ENCODE data around the gene SMIM21. TPM values are rescaled to one million over a fixed set of nuclear protein-coding genes. Genes with fewer than 3 reads are reported as not detected.

SMIM21 gene
- total RNA-seq, 1 donor from 2014 or later: not detected

DNA sequence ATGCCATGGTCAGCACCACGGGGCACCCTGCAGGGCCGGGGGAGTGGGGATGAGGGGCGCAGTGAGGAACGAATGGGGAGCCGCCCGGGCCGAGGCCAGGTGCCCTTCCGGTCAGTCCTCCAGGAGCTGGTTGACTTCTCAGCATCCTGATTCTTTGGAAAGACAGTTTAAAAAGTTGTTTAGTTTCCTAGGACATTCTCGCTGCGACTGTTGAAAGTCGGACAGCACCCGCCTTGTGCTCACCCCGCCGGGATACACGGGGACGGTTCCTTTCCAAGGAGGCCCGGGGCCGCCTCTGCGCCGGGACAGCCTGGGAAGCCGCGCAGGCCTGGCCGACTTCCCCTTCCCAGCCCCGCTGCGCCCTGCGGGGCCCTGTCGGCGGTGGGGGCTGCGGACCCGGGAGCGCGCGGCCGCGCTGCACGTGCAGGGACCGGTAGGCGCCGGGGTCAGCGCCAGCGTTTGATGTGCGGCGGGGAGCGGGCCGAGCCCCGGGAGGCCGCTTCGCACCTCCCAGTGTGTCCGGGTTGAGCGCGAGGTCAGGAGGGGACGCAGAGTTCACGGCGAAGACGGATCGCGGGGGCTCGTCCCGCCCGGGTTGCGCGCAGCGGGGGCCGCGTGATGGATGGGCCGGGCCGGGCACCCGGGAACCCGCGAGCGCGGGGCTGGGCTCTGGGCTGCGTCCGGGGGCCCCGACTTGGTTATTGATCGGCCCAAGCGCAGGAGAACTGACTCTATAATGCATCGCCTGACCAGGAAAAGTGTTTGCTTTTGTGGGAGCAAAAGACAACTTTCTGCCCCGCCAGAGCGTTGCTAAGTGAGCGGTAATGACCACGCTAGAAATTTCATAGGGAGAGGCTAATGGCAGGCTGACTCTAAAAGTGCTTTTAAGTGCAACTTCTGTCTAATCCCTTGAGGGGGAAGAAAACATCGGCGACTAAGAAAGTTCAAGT is 28.0 kb upstream of the SMIM21 start:
- no peaks in the 10 kb centered on the region for H3K36me3 Mint-ChIP-seq (ENCODE audit: low read depth)
- H3K4me1 Mint-ChIP-seq (ENCODE audit: low read depth): no peaks in the 10 kb centered on the region
- intact Hi-C loops (cut with micrococcal nuclease): no loop called here
- no peak overlapping the region for H3K4me3 Mint-ChIP-seq (ENCODE audit: low read depth)
- peaks cover 50% of the 10 kb centered on the region for H3K27me3 Mint-ChIP-seq (ENCODE audit: low read depth)
- no peak overlapping the region for H3K27ac Mint-ChIP-seq
- no peak for DNase-seq (ENCODE audit: low spot score)
- peaks cover 9% of the 10 kb centered on the region for H3K9me3 Mint-ChIP-seq

DNA sequence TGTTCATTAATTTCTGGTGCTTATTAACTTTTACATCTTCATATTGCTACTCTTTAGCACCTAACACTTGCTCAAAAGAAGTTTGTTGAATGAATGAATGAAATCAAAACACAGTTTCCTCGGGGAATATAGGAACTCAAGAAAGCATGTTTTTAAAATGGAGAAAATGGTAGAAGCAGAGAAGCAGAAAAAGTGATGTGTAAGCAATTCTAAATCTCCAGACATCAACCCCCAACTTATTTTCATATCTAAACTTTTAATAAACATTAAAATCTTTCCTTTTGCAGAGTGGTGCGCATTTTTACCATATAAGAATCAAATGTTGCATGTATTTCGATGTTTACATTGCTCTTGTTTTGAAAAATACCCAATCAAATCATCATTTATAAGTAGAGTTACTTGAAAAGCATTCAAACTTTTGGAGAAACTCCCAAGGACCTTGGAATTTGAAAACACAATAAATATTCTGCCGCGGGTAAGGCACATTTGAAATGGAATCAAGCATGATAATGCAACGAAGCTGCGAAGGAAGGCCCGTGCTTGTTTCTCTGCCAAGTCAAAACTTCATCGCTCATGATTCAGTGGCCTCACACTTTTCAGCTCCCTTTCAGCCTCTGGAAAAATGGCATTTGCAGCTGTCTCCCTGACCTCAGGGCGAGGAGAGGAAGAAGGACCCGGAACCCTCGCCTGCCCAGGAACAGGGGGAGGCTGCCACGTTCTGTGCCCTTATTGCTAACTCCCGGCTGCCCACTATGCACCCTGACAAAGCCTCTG is 26.7 kb upstream of the SMIM21 start:
- Mint-ChIP-seq H3K9me3 (peaks cover 9% of the 10 kb centered on the region), H3K27me3 (ENCODE audit: low read depth) (peaks cover 46% of the 10 kb centered on the region), H3K27ac (no peak overlapping the region), H3K4me1 (ENCODE audit: low read depth) (no peaks in the 10 kb centered on the region), H3K4me3 (ENCODE audit: low read depth) (no peak overlapping the region), H3K36me3 (ENCODE audit: low read depth) (no peaks in the 10 kb centered on the region)
- no peak for DNase-seq (ENCODE audit: low spot score)
- intact Hi-C loops (cut with micrococcal nuclease): no loop called here

DNA sequence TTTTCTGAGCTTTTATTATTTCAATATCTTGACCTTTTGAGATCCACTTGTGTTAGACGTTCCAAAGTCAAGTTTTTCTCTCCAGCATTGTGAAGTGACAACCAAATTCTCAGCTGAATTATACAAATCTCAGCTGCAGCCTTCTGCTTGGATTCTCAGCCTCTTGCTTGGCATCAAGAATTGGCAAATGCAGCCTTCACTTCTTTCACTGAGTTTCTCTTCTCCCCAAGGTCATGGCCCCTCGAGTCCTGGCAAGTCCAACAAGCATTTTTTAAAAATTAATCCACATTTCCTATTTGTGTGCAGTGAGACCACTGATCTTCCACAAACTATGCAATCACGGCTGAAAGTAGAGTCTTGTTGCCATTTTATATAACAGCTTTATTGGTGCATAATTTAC is 23.4 kb upstream of the SMIM21 start:
- no peaks in the 10 kb centered on the region for H3K4me1 Mint-ChIP-seq (ENCODE audit: low read depth)
- intact Hi-C loops (cut with micrococcal nuclease): no loop called here
- no peak overlapping the region for H3K4me3 Mint-ChIP-seq (ENCODE audit: low read depth)
- no peaks in the 10 kb centered on the region for H3K9me3 Mint-ChIP-seq
- no peak overlapping the region for H3K27ac Mint-ChIP-seq
- H3K27me3 Mint-ChIP-seq (ENCODE audit: low read depth): peaks cover 34% of the 10 kb centered on the region
- H3K36me3 Mint-ChIP-seq (ENCODE audit: low read depth): no peaks in the 10 kb centered on the region
- no peak for DNase-seq (ENCODE audit: low spot score)

DNA sequence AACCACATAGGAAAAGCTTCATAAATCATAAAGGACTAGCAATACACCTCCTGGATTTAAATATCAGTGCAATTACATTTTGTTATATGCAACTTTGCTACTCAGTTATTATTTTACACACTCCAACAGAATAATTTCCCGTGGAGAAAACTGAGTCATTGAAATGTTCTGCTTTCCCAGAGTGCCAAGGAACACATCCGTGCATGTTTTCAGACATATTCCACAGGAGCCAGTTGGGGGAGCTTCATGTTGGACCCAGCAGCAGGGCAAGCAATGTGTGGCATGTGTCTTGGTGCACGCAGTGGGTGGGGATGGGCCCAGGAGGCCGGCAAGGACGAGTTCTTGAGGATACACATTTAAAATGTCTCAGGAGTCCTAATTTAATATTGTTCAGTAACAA is 14.4 kb upstream of the SMIM21 start:
- H3K4me3 Mint-ChIP-seq (ENCODE audit: low read depth): no peak overlapping the region
- H3K4me1 Mint-ChIP-seq (ENCODE audit: low read depth): no peaks in the 10 kb centered on the region
- H3K27ac Mint-ChIP-seq: no peak overlapping the region
- no peak for DNase-seq (ENCODE audit: low spot score)
- intact Hi-C loops (cut with micrococcal nuclease): no loop called here
- H3K27me3 Mint-ChIP-seq (ENCODE audit: low read depth): peaks cover 10% of the 10 kb centered on the region
- no peaks in the 10 kb centered on the region for H3K36me3 Mint-ChIP-seq (ENCODE audit: low read depth)
- no peaks in the 10 kb centered on the region for H3K9me3 Mint-ChIP-seq

DNA sequence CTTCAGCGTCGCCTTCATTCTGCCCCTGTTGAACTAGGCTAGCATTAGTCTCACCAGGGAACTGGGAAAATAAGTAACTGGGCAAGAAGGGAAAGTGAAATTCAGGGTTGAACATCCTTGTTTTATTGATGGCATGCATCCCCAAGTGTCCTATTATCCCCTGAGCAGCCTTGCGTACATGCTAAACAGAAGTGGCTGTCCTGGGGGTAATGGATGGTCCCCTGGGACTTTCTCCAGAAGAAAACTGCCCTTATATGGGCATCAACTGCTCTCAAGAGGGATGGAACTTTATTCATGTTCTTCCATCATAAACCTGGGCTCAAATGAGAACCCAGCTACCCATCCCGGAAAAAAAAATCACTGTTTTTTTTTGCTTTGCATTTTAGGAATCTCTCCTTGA is 11.8 kb upstream of the SMIM21 start:
- H3K36me3 Mint-ChIP-seq (ENCODE audit: low read depth): no peaks in the 10 kb centered on the region
- H3K4me1 Mint-ChIP-seq (ENCODE audit: low read depth): no peaks in the 10 kb centered on the region
- no peaks in the 10 kb centered on the region for H3K9me3 Mint-ChIP-seq
- peaks cover 5% of the 10 kb centered on the region for H3K27me3 Mint-ChIP-seq (ENCODE audit: low read depth)
- DNase-seq (ENCODE audit: low spot score): no peak
- H3K27ac Mint-ChIP-seq: no peak overlapping the region
- intact Hi-C loops (cut with micrococcal nuclease): no loop called here
- H3K4me3 Mint-ChIP-seq (ENCODE audit: low read depth): no peak overlapping the region

DNA sequence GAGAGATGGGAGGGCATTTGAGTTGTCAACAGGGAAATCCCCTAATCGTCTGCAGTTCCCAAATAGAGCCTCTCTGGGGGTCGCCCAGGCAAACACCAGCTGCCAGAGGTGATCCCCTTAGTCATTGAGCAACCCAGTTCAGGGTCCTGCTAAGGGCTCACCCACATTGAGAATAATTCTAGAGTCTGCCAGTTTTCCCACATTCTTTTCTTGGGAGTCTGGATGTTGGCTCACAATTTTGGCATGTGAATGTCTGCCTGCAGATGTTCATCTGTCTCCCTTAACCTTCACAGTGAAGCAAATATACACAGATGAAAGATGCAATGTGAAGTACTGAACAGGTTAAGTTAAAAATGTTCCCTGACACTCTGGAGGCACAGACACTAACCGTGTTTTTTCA is 11.4 kb upstream of the SMIM21 start:
- intact Hi-C loops (cut with micrococcal nuclease): no loop called here
- Mint-ChIP-seq H3K4me1 (ENCODE audit: low read depth) (no peaks in the 10 kb centered on the region), H3K36me3 (ENCODE audit: low read depth) (no peaks in the 10 kb centered on the region), H3K27me3 (ENCODE audit: low read depth) (peaks cover 3% of the 10 kb centered on the region), H3K9me3 (no peaks in the 10 kb centered on the region), H3K27ac (no peak overlapping the region), H3K4me3 (ENCODE audit: low read depth) (no peak overlapping the region)
- no peak for DNase-seq (ENCODE audit: low spot score)

DNA sequence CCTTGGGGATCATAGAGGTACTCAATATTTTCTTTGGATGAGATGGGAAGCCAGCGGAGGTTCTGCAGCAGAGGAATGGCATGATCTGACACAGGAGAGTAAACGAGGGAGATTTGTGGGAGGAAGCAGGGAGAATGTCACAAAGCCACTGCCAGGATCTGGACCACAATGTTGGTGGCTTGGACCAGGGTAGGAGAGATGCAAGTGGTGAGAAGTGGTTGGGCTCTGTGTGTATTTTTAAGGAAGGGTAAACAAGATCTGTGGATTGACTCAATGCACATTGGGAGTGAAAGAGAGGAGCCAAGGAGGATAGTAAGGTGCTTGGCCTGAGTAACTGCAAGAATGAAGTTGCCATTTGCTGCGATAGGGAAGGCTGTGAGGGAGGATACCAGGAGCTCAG is 10.5 kb upstream of the SMIM21 start:
- no peak for DNase-seq (ENCODE audit: low spot score)
- no peak overlapping the region for H3K4me3 Mint-ChIP-seq (ENCODE audit: low read depth)
- H3K27me3 Mint-ChIP-seq (ENCODE audit: low read depth): peaks cover 5% of the 10 kb centered on the region
- no peak overlapping the region for H3K27ac Mint-ChIP-seq
- no peaks in the 10 kb centered on the region for H3K9me3 Mint-ChIP-seq
- no peaks in the 10 kb centered on the region for H3K4me1 Mint-ChIP-seq (ENCODE audit: low read depth)
- intact Hi-C loops (cut with micrococcal nuclease): no loop called here
- H3K36me3 Mint-ChIP-seq (ENCODE audit: low read depth): no peaks in the 10 kb centered on the region

DNA sequence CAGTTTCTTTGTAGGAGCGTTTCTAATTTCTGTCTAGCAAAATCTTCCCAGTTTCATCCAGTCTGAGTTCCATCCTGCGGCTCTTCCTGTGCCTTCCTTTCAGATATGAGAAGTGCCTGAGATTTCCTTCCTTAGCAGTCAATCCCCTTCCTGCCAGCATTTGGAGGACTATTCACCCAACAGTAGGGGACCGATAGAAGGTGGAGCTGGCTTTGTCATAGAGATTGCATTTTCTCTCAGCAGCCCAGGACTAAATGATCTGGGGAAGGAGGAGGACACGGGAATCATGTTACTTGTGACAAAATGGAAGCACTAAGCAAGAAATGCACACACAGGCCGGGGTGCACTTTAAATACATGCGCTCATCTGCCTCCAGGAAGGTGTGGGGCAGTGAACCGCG is 5.6 kb upstream of the SMIM21 start:
- H3K27ac Mint-ChIP-seq: no peak overlapping the region

DNA sequence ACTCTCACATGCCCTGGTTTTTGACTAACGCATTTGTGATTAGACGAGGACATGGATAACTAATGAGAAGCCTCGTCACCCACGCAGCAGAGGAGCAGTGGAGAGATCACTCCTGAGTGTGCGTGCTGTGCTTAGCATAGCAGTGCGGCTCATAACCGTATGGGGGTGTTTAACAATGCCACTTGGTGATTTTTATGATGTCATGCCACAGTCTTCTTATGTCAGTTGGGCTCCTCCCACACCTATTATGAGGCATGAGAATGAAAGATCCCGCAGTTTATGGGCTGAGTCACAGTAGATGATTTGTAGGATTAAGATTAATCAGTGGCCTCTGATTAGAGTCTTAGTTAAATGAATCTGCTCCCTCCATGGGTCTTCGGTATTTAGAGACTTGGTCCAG is 2.5 kb upstream of the SMIM21 start:
- H3K36me3 Mint-ChIP-seq (ENCODE audit: low read depth): no peaks in the 10 kb centered on the region
- intact Hi-C loops (cut with micrococcal nuclease): no loop called here
- no peak overlapping the region for H3K4me3 Mint-ChIP-seq (ENCODE audit: low read depth)
- no peak overlapping the region for H3K27ac Mint-ChIP-seq
- no peaks in the 10 kb centered on the region for H3K9me3 Mint-ChIP-seq
- H3K4me1 Mint-ChIP-seq (ENCODE audit: low read depth): no peaks in the 10 kb centered on the region
- H3K27me3 Mint-ChIP-seq (ENCODE audit: low read depth): peaks cover 3% of the 10 kb centered on the region
- no peak for DNase-seq (ENCODE audit: low spot score)

More for the DNA sequence above, 5.6 kb upstream of the SMIM21 start:
- H3K4me1 Mint-ChIP-seq (ENCODE audit: low read depth): no peaks in the 10 kb centered on the region
- no peaks in the 10 kb centered on the region for H3K9me3 Mint-ChIP-seq
- H3K36me3 Mint-ChIP-seq (ENCODE audit: low read depth): no peaks in the 10 kb centered on the region
- DNase-seq (ENCODE audit: low spot score): no peak
- H3K4me3 Mint-ChIP-seq (ENCODE audit: low read depth): no peak overlapping the region
- intact Hi-C loops (cut with micrococcal nuclease): no loop called here
- peaks cover 3% of the 10 kb centered on the region for H3K27me3 Mint-ChIP-seq (ENCODE audit: low read depth)

DNA sequence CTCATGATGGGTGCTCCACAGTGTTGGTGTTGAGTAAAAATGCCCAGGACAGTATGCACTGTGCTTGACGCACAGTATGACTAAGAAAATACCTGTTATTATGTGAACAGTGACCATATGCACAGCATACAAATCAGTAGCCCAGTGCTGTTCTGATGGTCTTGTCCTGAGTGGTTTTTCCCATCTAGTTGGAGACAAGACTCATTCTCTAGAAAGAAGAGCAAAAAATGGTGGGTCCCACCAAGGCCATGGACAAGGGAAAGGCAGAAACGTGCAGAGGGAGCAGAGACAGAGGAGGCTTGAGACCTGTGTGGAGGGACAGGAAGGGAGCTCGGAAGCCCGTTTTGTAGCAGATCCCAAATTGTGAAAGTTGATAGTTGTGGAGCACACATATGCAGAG is 987 bp upstream of the SMIM21 start:
- intact Hi-C loops (cut with micrococcal nuclease): no loop called here
- DNase-seq (ENCODE audit: low spot score): no peak
- H3K9me3 Mint-ChIP-seq: no peaks in the 10 kb centered on the region
- H3K36me3 Mint-ChIP-seq (ENCODE audit: low read depth): no peaks in the 10 kb centered on the region
- H3K4me3 Mint-ChIP-seq (ENCODE audit: low read depth): no peak overlapping the region
- no peaks in the 10 kb centered on the region for H3K4me1 Mint-ChIP-seq (ENCODE audit: low read depth)
- H3K27me3 Mint-ChIP-seq (ENCODE audit: low read depth): peaks cover 3% of the 10 kb centered on the region
- no peak overlapping the region for H3K27ac Mint-ChIP-seq

DNA sequence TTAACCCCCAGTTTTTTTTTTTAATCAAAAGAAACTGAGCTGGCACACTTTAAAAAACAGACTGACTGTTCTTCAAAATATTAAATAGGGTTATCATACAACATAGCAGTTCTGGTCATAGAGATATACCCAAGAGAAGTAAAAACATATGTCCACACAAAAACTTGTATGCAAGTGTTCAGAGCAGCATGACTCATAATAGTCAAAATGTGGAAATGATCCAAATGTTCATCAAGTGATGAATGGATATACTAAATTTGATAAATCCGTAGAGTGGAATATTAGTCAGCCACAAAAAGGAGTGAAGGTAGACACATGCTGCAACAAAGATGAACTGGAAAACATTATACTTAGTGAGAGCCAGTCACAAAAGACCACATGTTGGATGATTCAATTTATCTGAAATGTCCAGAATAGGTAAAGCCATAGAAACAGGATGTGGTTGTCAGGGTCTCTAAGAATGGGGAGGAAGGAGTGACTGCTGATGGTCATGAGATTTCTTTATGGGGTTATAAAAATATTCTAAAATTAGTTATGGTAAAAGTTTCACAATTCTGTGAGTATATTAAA is 5.1 kb downstream of the SMIM21 start:
- Mint-ChIP-seq H3K9me3 (no peaks in the 10 kb centered on the region), H3K36me3 (ENCODE audit: low read depth) (no peaks in the 10 kb centered on the region), H3K27ac (no peak overlapping the region), H3K4me1 (ENCODE audit: low read depth) (no peaks in the 10 kb centered on the region), H3K27me3 (ENCODE audit: low read depth) (peaks cover 2% of the 10 kb centered on the region), H3K4me3 (ENCODE audit: low read depth) (no peak overlapping the region)
- DNase-seq (ENCODE audit: low spot score): no peak
- intact Hi-C loops (cut with micrococcal nuclease): no loop called here

DNA sequence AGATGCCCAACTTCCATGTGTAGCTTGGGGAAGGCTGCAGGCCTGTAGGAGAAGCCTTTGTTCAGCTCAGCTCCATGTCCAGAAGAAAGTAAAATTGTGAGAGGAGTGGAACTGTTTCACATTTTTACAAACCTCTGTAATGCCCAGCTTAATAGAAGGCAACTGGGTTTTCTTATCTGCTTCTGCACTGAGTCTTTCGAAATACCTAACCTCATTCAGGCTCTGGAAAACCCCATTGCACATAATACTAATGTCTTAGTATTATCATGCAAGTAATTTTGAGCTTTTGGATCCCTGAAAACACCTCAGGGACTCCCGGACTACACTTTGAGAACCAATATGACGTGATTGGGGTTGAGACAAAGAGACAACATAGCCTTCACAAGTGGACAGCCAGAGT is 5.8 kb downstream of the SMIM21 start:
- H3K36me3 Mint-ChIP-seq (ENCODE audit: low read depth): no peaks in the 10 kb centered on the region
- intact Hi-C loops (cut with micrococcal nuclease): no loop called here
- H3K27ac Mint-ChIP-seq: no peak overlapping the region
- H3K9me3 Mint-ChIP-seq: no peaks in the 10 kb centered on the region
- peaks cover 3% of the 10 kb centered on the region for H3K27me3 Mint-ChIP-seq (ENCODE audit: low read depth)
- no peak for DNase-seq (ENCODE audit: low spot score)
- no peak overlapping the region for H3K4me3 Mint-ChIP-seq (ENCODE audit: low read depth)
- no peaks in the 10 kb centered on the region for H3K4me1 Mint-ChIP-seq (ENCODE audit: low read depth)

Data from activated T-helper 2 cell treated with anti-CD3 and anti-CD28 coated beads, Interferon-gamma antibody, Interleukin-2, Interleukin-4, amounts not matched to agents 10 μg/mL and 5 μg/mL and 100 μg/mL, durations not matched to agents 14 hours and 24 hours and 36 hours (primary cell).